Measurements from ENCODE around the gene HLA-G. TPM values are rescaled to one million over a fixed set of nuclear protein-coding genes. Genes with fewer than 3 reads are reported as not detected.

The HLA-G gene
- total and polyA plus RNA-seq, 9 of the 15 experiments (the other 6 are each of a cell fraction or from before 2014, with no cell fraction given): 0.13 TPM; not detected in 8

DNA sequence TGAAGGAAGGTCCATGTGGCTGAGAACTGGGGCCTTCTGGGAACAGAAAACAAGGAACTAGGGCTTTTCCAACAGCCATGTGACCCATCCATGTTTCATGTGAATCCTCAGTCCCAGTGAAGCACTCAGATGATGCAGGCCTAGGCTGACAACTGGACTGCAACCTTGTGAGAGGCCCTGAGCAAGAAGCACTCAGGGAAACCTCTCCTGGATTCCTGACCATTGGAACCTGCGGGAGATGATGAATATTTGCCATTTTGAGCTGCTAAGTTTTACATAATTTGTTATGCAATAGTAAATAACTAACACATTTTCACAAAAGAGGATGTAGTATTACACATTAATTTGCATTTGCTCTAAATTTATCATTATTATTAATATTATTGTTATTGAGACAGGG is 38.4 kb upstream of the HLA-G start:
- Histone ChIP-seq H3K4me3 (no peak overlapping the region), H4K20me1 (replicated peaks; ENCODE audit: control insufficient read depth, insufficient read depth, low read length) (no peaks in the 10 kb centered on the region), H3K27me3 (ENCODE audit: control insufficient read depth in 2 of 2, insufficient read depth in 2 of 2, low read length in 2 of 2) (peaks cover 14 to 22% of the 10 kb centered on the region in 2 experiments), H3K4me1 (replicated peaks in 1 of 2; ENCODE audit: control insufficient read depth in 2 of 2, insufficient read depth in 2 of 2, low read length in 2 of 2) (peaks cover 0 to 13% of the 10 kb centered on the region in 2 experiments; a peak in 2 of 5 replicates), H2AFZ (ENCODE audit: low read depth, low read length) (no peak overlapping the region), H3K9me1 (ENCODE audit: control insufficient read depth, insufficient read depth, low read length) (no peaks in the 10 kb centered on the region), H3K27ac (ENCODE audit: extremely low read depth, low read depth, low read length) (no peak overlapping the region), H3K79me2 (ENCODE audit: control insufficient read depth, insufficient read depth, low read length) (no peaks in the 10 kb centered on the region), H3K4me2 (ENCODE audit: insufficient read depth, low read length) (no peak overlapping the region), H3K9me3 (replicated peaks; ENCODE audit: control insufficient read depth, insufficient read depth, low read depth, low read length) (0 out of 2 replicates have a peak, but pooled peaks cover 3% of the 10 kb centered on the region), H3K36me3 (ENCODE audit: control insufficient read depth, insufficient read depth, low read length) (no peaks in the 10 kb centered on the region), H3K9ac (ENCODE audit: insufficient read depth in 1 of 2, low read depth in 2 of 2, low read length in 2 of 2) (no peak overlapping the region)
- in situ Hi-C loops (cut with MboI): no loop called here
- BruUV-seq (replicated peaks): no TSS peak
- POLR2A ChIA-PET: no interaction called here
- no peak for DNase-seq (ENCODE audit: extremely low read depth in 1 of 4, low spot score in 3 of 4)
- TF ChIP-seq CEBPB (tag; IDR thresholded peaks at IDR 0.05) (0 out of 2 replicates have a peak, but pooled peaks have one; percentile 25), ZNF408 (CRISPR knock-in tag; IDR thresholded peaks at IDR 0.05; ENCODE audit: low read depth) (no peak), SPI1 (IDR thresholded peaks at IDR 0.05; ENCODE audit: borderline replicate concordance, low read depth, low read length) (no peak), RCOR1 (IDR thresholded peaks at IDR 0.05; ENCODE audit: borderline replicate concordance in 1 of 2, low read depth in 2 of 2, low read length in 2 of 2) (no peak), NFRKB (IDR thresholded peaks at IDR 0.05; ENCODE audit: low read depth) (no peak)
- TF ChIP-seq, protein P1, sequence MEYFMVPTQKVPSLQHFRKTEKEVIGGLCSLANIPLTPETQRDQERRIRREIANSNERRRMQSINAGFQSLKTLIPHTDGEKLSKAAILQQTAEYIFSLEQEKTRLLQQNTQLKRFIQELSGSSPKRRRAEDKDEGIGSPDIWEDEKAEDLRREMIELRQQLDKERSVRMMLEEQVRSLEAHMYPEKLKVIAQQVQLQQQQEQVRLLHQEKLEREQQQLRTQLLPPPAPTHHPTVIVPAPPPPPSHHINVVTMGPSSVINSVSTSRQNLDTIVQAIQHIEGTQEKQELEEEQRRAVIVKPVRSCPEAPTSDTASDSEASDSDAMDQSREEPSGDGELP (CRISPR knock-in tag; IDR thresholded peaks at IDR 0.05; ENCODE audit: borderline replicate concordance): no peak
- no peak for ATAC-seq
- WGBS (ENCODE audit: insufficient coverage, low coverage, missing lambda C conversion rate): 4% methylated on average over 1 of the region's 1 CpG
- FAIRE-seq: no peak
- CTCF ChIA-PET (ENCODE audit: low intra/inter-chr PET ratio): no interaction called here
- intact Hi-C loops (cut with micrococcal nuclease): no loop called here
